ENCODE data around the gene RTF2. TPM values are rescaled to one million over a fixed set of nuclear protein-coding genes. Genes with fewer than 3 reads are reported as not detected.

The RTF2 gene
- total RNA-seq, 2 experiments from 2014 or later = 52.7 to 55.2 TPM

DNA sequence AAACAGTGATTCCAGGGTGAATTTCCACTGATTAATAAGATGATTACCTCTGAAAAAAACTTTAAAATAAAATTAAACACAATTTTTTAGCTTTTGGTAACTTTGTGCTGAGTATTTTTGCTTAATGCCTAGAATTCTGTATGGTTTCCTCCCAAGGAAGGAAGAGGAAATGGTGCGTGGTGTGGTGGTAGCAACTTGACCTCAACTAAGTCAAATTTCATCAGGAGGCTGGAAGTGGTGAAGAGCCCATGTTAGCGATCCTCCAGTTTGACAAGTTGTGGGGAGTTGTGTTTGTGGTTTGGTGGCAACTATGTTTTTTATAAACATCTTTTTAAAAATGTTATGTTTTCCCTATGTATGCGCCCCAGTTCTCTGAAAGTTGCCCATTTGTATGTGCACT, 5.0 kb upstream of the RTF2 start:
- Mint-ChIP-seq H3K9me3 (no peaks in the 10 kb centered on the region), H3K4me3 (no peak overlapping the region)

DNA sequence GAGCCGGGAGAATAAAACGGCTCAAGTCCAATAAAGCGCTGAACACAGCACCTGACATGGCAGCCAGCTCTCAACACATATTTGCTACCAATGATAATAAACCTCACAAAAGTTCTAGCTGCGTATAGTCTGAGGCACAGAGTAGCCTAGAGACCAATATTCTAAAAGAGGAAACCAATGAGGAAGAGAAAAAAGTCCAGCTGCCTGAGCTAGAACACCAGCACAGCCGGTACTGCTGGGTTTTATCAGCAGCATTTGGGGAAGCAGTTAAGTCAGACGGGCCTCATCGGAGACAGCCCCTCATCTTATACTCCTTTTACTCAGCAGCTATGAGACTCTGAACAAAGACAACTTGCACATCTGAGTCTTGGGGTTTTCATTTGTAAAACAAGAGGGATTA, 2.4 kb upstream of the RTF2 start:
- ChIA-PET POLR2A (no interaction called here), CTCF (no interaction called here)
- Mint-ChIP-seq H3K4me1 (ENCODE audit: low read depth) (peaks cover 60% of the 10 kb centered on the region), H3K4me3 (no peak overlapping the region), H3K9me3 (no peaks in the 10 kb centered on the region), H3K27ac (peak overlapping the region; percentile 9), H3K27me3 (no peaks in the 10 kb centered on the region), H3K36me3 (ENCODE audit: low read depth) (peaks cover 29% of the 10 kb centered on the region)
- H3K4me3 ChIP-seq (ENCODE audit: low read length) = no peak overlapping the region
- no peak overlapping the region for H3K27ac ChIP-seq (ENCODE audit: low read depth in 1 of 2, low read length in 2 of 2)
- H3K36me3 ChIP-seq (ENCODE audit: insufficient read depth, low read length) = peaks cover 6% of the 10 kb centered on the region
- ATAC-seq (ENCODE audit: poor library complexity) = no peak
- peak in 2 of 14 experiments; percentile 24 to 46 for DNase-seq
- TF ChIP-seq, protein P1, sequence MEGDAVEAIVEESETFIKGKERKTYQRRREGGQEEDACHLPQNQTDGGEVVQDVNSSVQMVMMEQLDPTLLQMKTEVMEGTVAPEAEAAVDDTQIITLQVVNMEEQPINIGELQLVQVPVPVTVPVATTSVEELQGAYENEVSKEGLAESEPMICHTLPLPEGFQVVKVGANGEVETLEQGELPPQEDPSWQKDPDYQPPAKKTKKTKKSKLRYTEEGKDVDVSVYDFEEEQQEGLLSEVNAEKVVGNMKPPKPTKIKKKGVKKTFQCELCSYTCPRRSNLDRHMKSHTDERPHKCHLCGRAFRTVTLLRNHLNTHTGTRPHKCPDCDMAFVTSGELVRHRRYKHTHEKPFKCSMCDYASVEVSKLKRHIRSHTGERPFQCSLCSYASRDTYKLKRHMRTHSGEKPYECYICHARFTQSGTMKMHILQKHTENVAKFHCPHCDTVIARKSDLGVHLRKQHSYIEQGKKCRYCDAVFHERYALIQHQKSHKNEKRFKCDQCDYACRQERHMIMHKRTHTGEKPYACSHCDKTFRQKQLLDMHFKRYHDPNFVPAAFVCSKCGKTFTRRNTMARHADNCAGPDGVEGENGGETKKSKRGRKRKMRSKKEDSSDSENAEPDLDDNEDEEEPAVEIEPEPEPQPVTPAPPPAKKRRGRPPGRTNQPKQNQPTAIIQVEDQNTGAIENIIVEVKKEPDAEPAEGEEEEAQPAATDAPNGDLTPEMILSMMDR (IDR thresholded peaks at IDR 0.05) = no peak
- H3K9me3 ChIP-seq (ENCODE audit: control insufficient read depth in 1 of 2, insufficient read depth in 1 of 2, low read length in 2 of 2) = no peaks in the 10 kb centered on the region
- H3K4me1 ChIP-seq (ENCODE audit: insufficient read depth, low read length) = peaks cover 45% of the 10 kb centered on the region
- H3K27me3 ChIP-seq (ENCODE audit: control insufficient read depth in 1 of 2, insufficient read depth in 2 of 2, low read length in 2 of 2) = no peaks in the 10 kb centered on the region
- intact Hi-C loops (cut with DNase I, micrococcal nuclease) = no loop called here

More for the DNA sequence above, 5.0 kb upstream of the RTF2 start:
- Histone ChIP-seq H3K27ac (ENCODE audit: low read depth in 1 of 2, low read length in 2 of 2) (no peak overlapping the region), H3K9me3 (ENCODE audit: control insufficient read depth in 1 of 2, insufficient read depth in 1 of 2, low read length in 2 of 2) (peaks cover 0 to 2% of the 10 kb centered on the region in 2 experiments), H3K4me3 (ENCODE audit: low read length) (no peak overlapping the region), H3K36me3 (ENCODE audit: insufficient read depth, low read length) (peaks cover 10% of the 10 kb centered on the region), H3K4me1 (ENCODE audit: insufficient read depth, low read length) (peaks cover 34% of the 10 kb centered on the region), H3K27me3 (ENCODE audit: control insufficient read depth in 1 of 2, insufficient read depth in 2 of 2, low read length in 2 of 2) (no peaks in the 10 kb centered on the region)
- intact Hi-C loops (cut with DNase I, micrococcal nuclease) = no loop called here
- Mint-ChIP-seq H3K36me3 (ENCODE audit: low read depth) (peaks cover 29% of the 10 kb centered on the region), H3K4me1 (ENCODE audit: low read depth) (peaks cover 51% of the 10 kb centered on the region), H3K27ac (peak overlapping the region; percentile 46), H3K27me3 (no peaks in the 10 kb centered on the region)
- peak in 3 of 14 experiments; percentile 48 to 76 (median 61) for DNase-seq
- ChIA-PET CTCF (no interaction called here), POLR2A (interaction anchor here (0.7 to 2.8 kb wide), 3 partner anchors 9 to 70 kb away, joined by 3 to 10 read pairs (median 3); partner anchors contain the start of gene CASS4)
- TF ChIP-seq, protein P1 (IDR thresholded peaks at IDR 0.05) = no peak
- ATAC-seq (ENCODE audit: poor library complexity) = no peak

DNA sequence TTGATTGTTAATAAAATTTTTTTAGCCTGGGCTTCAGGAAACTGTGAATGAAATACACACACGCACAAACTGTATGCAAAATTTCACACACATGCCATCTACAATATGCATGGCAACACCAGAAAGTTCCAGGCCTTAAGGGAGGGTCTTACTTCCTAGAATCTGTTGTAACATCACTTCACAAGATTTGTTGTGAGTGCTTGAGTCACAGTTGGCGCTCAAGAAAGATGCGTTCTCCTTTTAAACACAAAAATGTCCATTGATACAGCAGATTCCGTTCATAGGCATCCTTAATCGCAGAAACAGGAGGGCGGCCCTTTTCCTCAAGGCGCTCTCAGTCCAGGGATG, 485 bp upstream of the RTF2 start:
- H3K4me1 ChIP-seq (ENCODE audit: insufficient read depth, low read length) = peaks cover 40% of the 10 kb centered on the region
- peak overlapping the region; percentile 99 for H3K4me3 Mint-ChIP-seq
- no peak for ATAC-seq (ENCODE audit: poor library complexity)

More for the DNA sequence above, 485 bp upstream of the RTF2 start:
- H3K36me3 ChIP-seq (ENCODE audit: insufficient read depth, low read length) = peaks cover 6% of the 10 kb centered on the region
- POLR2A ChIA-PET = interaction anchor here (1.3 to 2.0 kb wide), 6 partner anchors 47 to 109 kb away, joined by 4 to 21 read pairs (median 6); partner anchors contain the start of genes AURKA, CASS4, CSTF1 and FAM210B
- Mint-ChIP-seq H3K27me3 (no peaks in the 10 kb centered on the region), H3K9me3 (no peaks in the 10 kb centered on the region), H3K4me1 (ENCODE audit: low read depth) (peaks cover 48% of the 10 kb centered on the region), H3K36me3 (ENCODE audit: low read depth) (peaks cover 38% of the 10 kb centered on the region), H3K27ac (peak overlapping the region; percentile 98)
- H3K4me3 ChIP-seq (ENCODE audit: low read length) = peak overlapping the region; percentile 91
- intact Hi-C loops (cut with DNase I, micrococcal nuclease) = loop anchor here (1.0 to 2.0 kb wide), 5 partner anchors 56 to 110 kb away; partner anchors contain the start of genes AURKA (in 1 of the 2), CASS4 (in 1 of the 2), CSTF1 (in 1 of the 2) and FAM210B (in 1 of the 2)
- CTCF ChIA-PET = interaction anchor here (1.0 kb wide), 1 partner anchor 76 kb away, joined by 6 read pairs; the partner anchor contains the start of genes AURKA and CSTF1
- no peaks in the 10 kb centered on the region for H3K27me3 ChIP-seq (ENCODE audit: control insufficient read depth in 1 of 2, insufficient read depth in 2 of 2, low read length in 2 of 2)
- TF ChIP-seq, protein P1 (IDR thresholded peaks at IDR 0.05) = no peak
- no peaks in the 10 kb centered on the region for H3K9me3 ChIP-seq (ENCODE audit: control insufficient read depth in 1 of 2, insufficient read depth in 1 of 2, low read length in 2 of 2)
- peak overlapping the region; percentile 79 to 90 for H3K27ac ChIP-seq (ENCODE audit: low read depth in 1 of 2, low read length in 2 of 2)
- no peak for DNase-seq

Data from CD4-positive, alpha-beta T cell (primary cell).